ENCODE measurements around the gene AAK1.
A peak's percentile ranks its signal among the peaks of the same experiment; 100 is the strongest.
"Not testable (repeated sequence)": the region's sequence is repeated elsewhere in the genome, so short reads cannot be mapped to it uniquely, and the experiment has no call there.

The AAK1 gene

DNA sequence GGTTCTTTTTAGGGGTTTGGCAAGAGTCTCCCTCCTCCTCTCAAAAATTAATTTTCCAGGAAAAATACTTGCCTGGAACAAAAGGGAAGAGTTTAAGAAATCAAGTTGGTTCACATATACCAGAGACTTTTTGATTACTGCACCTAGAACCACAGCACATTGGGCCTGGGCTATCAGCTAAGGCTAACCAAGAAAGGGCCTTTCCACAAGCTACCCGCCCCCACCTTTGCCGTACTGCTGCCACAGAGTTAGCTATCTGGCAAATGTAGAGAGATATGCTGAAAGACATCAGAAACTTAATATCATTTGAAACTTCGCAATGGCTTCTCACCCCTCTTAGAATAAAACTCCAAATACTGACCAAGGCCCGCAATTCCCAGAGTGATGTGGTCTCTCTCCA lies 76.9 kb downstream of the AAK1 start:
- DNase-seq, result no peak

DNA sequence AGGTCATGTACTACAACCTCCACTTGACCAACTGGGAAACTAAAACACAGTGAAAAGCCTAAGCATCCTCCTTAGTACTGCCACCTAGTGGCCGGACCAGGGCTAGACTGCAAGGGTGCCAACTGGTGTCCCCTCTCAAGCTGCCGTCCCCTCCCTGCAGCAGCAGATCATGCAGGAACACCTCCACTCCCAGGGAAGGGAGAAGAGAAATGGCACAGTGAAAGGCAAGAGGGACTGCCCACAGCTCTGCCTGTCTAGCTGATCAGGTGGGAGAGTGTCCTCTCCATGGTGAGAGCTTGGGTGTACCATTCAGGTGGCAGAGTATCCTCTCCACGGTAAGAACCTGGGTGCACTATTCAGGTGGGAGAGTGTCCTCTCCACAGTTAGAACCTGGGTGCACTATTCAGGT lies 78.1 kb downstream of the AAK1 start:
- peak; percentile 61 for DNase-seq

- DNase-seq, result no peak
Measured at GRCh38 chr2:69564604-69565003, 78.9 kb downstream of the AAK1 start.

- no peak for DNase-seq
Measured at GRCh38 chr2:69563021-69563420, 80.5 kb downstream of the AAK1 start.

- DNase-seq, result no peak
Measured at GRCh38 chr2:69561101-69561500, 82.4 kb downstream of the AAK1 start.

GRCh38 chr2:69560147-69560482 lies 83.4 kb downstream of the AAK1 start:
- no peak for DNase-seq

GRCh38 chr2:69559442-69560146 lies 83.9 kb downstream of the AAK1 start:
- no peak for DNase-seq

- DNase-seq, result no peak
Measured at GRCh38 chr2:69556008-69556407, 87.5 kb downstream of the AAK1 start.

GRCh38 chr2:69554981-69555380 lies 88.6 kb downstream of the AAK1 start:
- DNase-seq, result no peak

DNA sequence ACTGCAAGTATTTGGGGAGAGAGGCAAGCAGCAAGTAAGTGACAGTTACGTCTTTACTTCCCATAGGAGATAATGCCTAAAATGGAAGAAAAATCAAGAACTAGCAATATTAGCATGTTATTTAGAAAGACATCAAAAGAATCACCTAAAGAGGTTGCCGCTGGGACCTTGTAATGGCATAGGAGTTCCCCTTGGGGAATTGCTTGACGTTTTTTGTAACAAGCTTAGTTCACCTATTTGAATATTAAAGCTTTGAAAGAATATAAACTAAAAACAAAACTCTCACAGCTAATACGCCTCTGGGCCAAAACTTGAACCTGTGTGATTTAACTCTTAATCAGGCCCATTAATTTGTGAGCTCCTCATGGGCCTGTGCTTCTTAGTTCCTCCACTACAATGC lies 89.0 kb downstream of the AAK1 start:
- DNase-seq, result no peak

DNA sequence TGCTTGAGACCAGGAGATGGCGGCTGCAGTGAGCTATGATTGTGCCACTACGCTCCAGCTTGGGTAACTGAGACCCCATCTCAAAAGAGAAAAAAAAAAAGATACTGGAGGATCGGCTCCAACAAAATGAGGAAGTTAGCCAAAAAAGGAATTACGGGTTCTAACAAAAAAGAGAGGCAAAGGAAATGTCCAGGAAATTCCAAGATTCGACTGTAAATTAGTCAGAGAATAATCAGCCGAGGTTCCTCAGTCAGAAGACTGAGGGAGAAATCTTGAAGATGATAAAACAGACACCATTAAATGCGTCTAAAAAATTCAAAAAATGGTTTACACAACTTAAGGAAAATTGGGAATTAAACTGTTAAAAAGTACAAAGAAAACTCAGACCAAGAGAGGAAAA lies 89.5 kb downstream of the AAK1 start:
- DNase-seq, result no peak

DNA sequence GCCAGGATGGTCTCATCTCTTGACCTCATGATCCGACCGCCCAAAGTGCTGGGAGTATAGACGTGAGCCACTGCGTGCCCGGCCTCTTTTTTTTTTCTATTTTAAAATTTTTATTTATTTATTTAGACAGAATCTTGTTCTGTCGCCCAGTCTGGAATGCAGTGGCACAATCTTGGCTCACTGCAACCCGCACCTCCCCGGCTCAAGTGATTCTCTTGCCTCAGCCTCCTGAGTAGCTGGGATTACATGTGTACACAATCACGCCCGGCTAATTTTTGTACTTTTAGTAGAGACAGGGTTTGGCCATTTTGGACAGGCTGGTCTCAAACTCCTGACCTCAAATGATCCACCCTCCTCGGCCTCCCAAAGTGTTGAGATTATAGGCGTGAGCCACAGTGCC lies 93.0 kb downstream of the AAK1 start:
- not testable (repeated sequence) for DNase-seq

DNA sequence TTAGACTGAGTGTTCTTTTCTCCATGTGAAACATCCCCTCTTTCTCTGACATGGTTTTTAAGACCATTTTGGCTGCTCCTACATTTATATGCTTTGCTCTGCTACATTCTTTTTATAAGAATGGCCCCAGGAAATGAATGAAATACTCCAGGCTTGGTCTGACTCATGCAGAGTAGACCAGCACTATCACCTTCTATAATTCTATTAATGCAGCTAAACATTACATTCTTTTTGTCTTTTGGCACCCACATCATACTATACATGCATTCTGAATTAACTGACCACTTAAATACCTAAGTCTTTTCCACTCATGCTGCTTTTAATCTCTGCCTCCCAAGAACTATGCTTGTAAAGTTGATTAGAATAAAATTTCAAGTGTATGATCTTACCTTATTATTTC lies 94.1 kb downstream of the AAK1 start:
- no peak for DNase-seq

- no peak for DNase-seq
Measured at GRCh38 chr2:69547984-69548715, 95.4 kb downstream of the AAK1 start.

- DNase-seq, result no peak
Measured at GRCh38 chr2:69546646-69547045, 96.9 kb downstream of the AAK1 start.

DNA sequence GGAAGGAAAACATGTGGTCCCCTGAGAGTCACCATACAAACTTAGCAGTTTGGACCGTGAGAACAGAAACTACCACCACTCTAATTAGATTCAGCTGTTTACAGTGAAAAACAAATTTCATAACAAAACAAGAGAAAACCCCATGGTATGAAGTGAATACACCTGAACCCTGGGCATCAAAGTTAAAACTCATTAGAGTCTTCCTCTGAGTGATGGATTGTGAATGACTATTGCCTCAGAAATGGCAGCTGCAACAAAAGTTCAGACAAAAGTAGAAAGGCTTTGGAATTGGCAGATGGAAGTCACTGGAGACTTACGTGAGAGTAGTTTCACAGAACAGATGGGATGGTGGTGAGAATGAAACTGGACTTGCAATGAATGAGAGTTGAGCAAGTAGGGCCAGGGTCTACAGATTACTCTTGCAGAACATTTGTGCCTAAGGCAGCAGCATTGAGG lies 98.0 kb downstream of the AAK1 start:
- no peak for DNase-seq

- DNase-seq, result no peak
Measured at GRCh38 chr2:69544951-69545350, 98.6 kb downstream of the AAK1 start.

DNA sequence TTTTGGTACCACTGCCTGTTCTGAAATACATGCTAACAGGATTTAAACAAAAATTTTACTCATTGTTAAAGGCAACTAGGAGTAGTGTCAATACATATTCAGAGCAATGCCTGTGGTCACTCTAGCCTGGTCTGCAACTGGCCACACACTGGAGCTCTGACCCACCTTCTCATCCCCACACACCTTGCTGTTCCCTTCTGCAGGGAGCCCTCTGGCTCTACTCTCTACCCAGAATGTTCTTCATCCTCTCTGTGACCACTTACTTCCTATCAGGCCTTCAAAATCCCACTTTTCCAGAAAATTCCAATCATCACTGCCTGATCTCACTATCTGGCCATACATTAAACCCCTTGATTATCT lies 104.0 kb downstream of the AAK1 start:
- no peak for DNase-seq

- DNase-seq, result no peak
Measured at GRCh38 chr2:69538872-69539548, 104.5 kb downstream of the AAK1 start.

GRCh38 chr2:69538249-69538648 lies 105.3 kb downstream of the AAK1 start:
- DNase-seq, result no peak

GRCh38 chr2:69535817-69536241 lies 107.7 kb downstream of the AAK1 start:
- DNase-seq, result no peak

DNA sequence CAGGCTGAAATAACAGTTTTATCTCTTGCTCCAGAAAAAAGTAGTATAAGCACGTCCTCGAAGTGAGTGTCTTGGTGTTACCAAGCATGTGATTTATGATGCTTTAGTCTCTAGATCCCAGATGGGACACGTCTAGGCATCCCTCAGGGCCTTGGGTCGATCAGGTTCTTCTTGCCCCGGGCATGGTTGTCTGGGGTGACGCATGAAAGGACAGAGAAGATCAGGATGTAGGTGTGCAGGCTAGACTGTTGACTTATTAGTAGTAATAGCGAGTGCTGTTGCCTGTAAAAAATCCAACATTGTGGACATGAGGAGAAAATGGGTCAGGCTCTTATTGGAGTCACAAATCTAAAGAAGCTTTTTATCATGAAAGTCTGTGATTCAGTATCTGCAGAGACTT lies 112.4 kb downstream of the AAK1 start:
- DNase-seq, result no peak

- DNase-seq, result no peak
Measured at GRCh38 chr2:69529480-69529879, 114.1 kb downstream of the AAK1 start.

- no peak for DNase-seq
Measured at GRCh38 chr2:69525261-69525660, 118.3 kb downstream of the AAK1 start.

Data from stimulated activated naive CD4-positive, alpha-beta T cell treated with Interleukin-2 at 50 U/mL for 16 hours (primary cell).